Thyroid gland (tissue), 4 donors: ENCODE data around the gene FAM114A1.

ENCODE experiments used
- POLR2A ChIP-seq, 2 donors: fragments of 450-650 bp; IDR thresholded peaks; one replicate each; pipeline ENCODE4 v1.6.1; 2017; ENCODE audit warnings: antibody characterized with exemption in 2 of 2, mild to moderate bottlenecking in 2 of 2, moderate library complexity in 1 of 2
- TF ChIP-seq, protein P1 (sequence below), 6 experiments: fragments of 200-600 bp in 3 of 6; fragments of 450-650 bp in 3 of 6; sonication (generic) in 3 of 6; IDR thresholded peaks; one replicate each; pipeline ENCODE4 v1.5.1; 2016 to 2019; ENCODE audit warnings: antibody characterized with exemption in 6 of 6, mild to moderate bottlenecking in 2 of 6, inconsistent platforms in 1 of 6, moderate library complexity in 1 of 6

DNA sequence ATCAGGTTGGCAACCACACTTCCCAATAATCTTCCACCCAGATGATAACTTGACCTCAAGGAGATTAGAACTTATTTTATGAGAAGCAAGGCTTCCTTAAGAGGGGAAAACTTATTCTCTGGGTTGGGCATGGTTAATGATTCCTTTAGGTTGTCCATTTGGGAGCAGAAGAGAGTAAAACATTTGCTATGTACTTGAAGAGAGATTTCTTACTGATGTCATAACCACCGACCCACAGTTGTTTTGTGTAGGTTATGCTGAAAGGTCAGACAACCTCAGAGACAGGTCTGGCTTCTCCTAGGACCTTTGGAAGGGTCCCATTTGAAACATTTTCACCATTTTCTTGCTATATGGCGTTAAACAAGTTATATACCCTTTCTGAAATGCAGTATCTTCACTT lies 56.1 kb downstream of the FAM114A1 start:
- TF ChIP-seq POLR2A (IDR thresholded peaks at IDR 0.05), result no peak
- TF ChIP-seq, protein P1, sequence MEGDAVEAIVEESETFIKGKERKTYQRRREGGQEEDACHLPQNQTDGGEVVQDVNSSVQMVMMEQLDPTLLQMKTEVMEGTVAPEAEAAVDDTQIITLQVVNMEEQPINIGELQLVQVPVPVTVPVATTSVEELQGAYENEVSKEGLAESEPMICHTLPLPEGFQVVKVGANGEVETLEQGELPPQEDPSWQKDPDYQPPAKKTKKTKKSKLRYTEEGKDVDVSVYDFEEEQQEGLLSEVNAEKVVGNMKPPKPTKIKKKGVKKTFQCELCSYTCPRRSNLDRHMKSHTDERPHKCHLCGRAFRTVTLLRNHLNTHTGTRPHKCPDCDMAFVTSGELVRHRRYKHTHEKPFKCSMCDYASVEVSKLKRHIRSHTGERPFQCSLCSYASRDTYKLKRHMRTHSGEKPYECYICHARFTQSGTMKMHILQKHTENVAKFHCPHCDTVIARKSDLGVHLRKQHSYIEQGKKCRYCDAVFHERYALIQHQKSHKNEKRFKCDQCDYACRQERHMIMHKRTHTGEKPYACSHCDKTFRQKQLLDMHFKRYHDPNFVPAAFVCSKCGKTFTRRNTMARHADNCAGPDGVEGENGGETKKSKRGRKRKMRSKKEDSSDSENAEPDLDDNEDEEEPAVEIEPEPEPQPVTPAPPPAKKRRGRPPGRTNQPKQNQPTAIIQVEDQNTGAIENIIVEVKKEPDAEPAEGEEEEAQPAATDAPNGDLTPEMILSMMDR (IDR thresholded peaks at IDR 0.05), result no peak
